HEK293 (cell line): ENCODE data around the gene DOCK7.

ENCODE experiments used
- CTCF ChIA-PET: fragments of 350-600 bp; formaldehyde crosslinking; extraction: SDS; loops from one replicate; lab custom pipeline; 2021; ENCODE audit warnings: antibody characterized with exemption; lab: Yijun Ruan, JAX
- POLR2A ChIA-PET: fragments of 300-600 bp; formaldehyde crosslinking; extraction: SDS; loops from one replicate; lab custom pipeline; 2020; ENCODE audit warnings: antibody characterized with exemption, inconsistent platforms; lab: Yijun Ruan, JAX
- H3K27ac ChIP-seq: fragments of 200-500 bp; sonication (Bioruptor generic); 2 replicates; pipeline ENCODE4 v1.5.1; 2014; ENCODE audit warnings: low read depth, low read length, control low read depth, inconsistent platforms; ENCODE audit errors: extremely low read depth
- H3K36me3 ChIP-seq, 2 experiments: fragments of 200-500 bp in 1 of 2; sonication (Bioruptor generic) in 1 of 2; 1 replicate in 1 of 2; 2 replicates in 1 of 2; pipeline ENCODE4 v1.5.1; 2014 to 2017; ENCODE audit warnings: inconsistent platforms in 2 of 2, low read length in 2 of 2; ENCODE audit not compliant: control insufficient read depth in 2 of 2, insufficient read depth in 1 of 2
- H3K4me1 ChIP-seq: fragments of 200-500 bp; sonication (Bioruptor generic); 2 replicates; pipeline ENCODE4 v1.5.1; 2014; ENCODE audit warnings: mild to moderate bottlenecking, low read length, inconsistent platforms; ENCODE audit not compliant: control insufficient read depth, insufficient read depth
- H3K4me3 ChIP-seq: 2 replicates; pipeline ENCODE4 v1.5.1; 2011; ENCODE audit warnings: low read depth, mild to moderate bottlenecking, control low read depth, low read length, moderate library complexity
- H3K9me3 ChIP-seq: fragments of 200-500 bp; sonication (Bioruptor generic); 2 replicates; pipeline ENCODE4 v1.5.1; 2014; ENCODE audit warnings: low read depth, low read length, inconsistent platforms; ENCODE audit not compliant: control insufficient read depth, insufficient read depth
- PRDM1 ChIP-seq: fragments of 450-650 bp; formaldehyde crosslinking; IDR thresholded peaks from 2 replicates; pipeline ENCODE4; 2016; ENCODE audit warnings: missing biosample characterization, missing genetic modification characterization
- PRDM2 ChIP-seq: fragments of 450-650 bp; formaldehyde crosslinking; IDR thresholded peaks from 2 replicates; pipeline ENCODE4 v1.5.1; 2016; ENCODE audit warnings: missing biosample characterization, missing genetic modification characterization, borderline replicate concordance
- SP7 ChIP-seq: fragments of 450-650 bp; formaldehyde crosslinking; IDR thresholded peaks from 2 replicates; pipeline ENCODE4 v1.5.1; 2016; ENCODE audit warnings: missing biosample characterization, missing genetic modification characterization
- ZFP41 ChIP-seq: fragments of 450-650 bp; formaldehyde crosslinking; IDR thresholded peaks from 2 replicates; pipeline ENCODE4 v1.5.1; 2016; ENCODE audit warnings: missing biosample characterization, missing genetic modification characterization, borderline replicate concordance
- ZFP69B ChIP-seq: fragments of 450-650 bp; formaldehyde crosslinking; IDR thresholded peaks from 2 replicates; pipeline ENCODE4 v1.5.1; 2016; ENCODE audit warnings: missing biosample characterization, missing genetic modification characterization
- ZIC2 ChIP-seq: fragments of 450-650 bp; formaldehyde crosslinking; IDR thresholded peaks from 2 replicates; pipeline ENCODE4 v1.5.1; 2016; ENCODE audit warnings: missing biosample characterization, missing genetic modification characterization
- ZNF18 ChIP-seq: fragments of 450-650 bp; formaldehyde crosslinking; IDR thresholded peaks from 2 replicates; pipeline ENCODE4 v1.5.1; 2016; ENCODE audit warnings: missing biosample characterization, missing genetic modification characterization
- ZNF26 ChIP-seq: fragments of 450-650 bp; formaldehyde crosslinking; IDR thresholded peaks from 2 replicates; pipeline ENCODE4 v1.5.1; 2016; ENCODE audit warnings: missing biosample characterization, missing genetic modification characterization
- ZNF341 ChIP-seq: fragments of 450-650 bp; formaldehyde crosslinking; IDR thresholded peaks from 2 replicates; pipeline ENCODE4; 2016; ENCODE audit warnings: low read depth, missing biosample characterization, missing genetic modification characterization
- ZNF488 ChIP-seq: fragments of 450-650 bp; formaldehyde crosslinking; IDR thresholded peaks from 2 replicates; pipeline ENCODE4 v1.5.1; 2016; ENCODE audit warnings: missing biosample characterization, missing genetic modification characterization
- ZNF501 ChIP-seq: fragments of 450-650 bp; formaldehyde crosslinking; IDR thresholded peaks from 2 replicates; pipeline ENCODE4 v1.5.1; 2016; ENCODE audit warnings: missing biosample characterization, missing genetic modification characterization
- ZNF510 ChIP-seq: fragments of 450-650 bp; formaldehyde crosslinking; IDR thresholded peaks from 2 replicates; pipeline ENCODE4 v1.5.1; 2018; ENCODE audit warnings: mild to moderate bottlenecking, missing genetic modification characterization, missing biosample characterization; ENCODE audit not compliant: insufficient replicate concordance
- ZNF580 ChIP-seq: fragments of 450-650 bp; formaldehyde crosslinking; IDR thresholded peaks from 2 replicates; pipeline ENCODE4 v1.5.1; 2016; ENCODE audit warnings: missing biosample characterization, missing genetic modification characterization
- ZNF596 ChIP-seq: fragments of 450-650 bp; IDR thresholded peaks from 2 replicates; pipeline ENCODE4 v1.5.0; 2018; ENCODE audit warnings: missing biosample characterization, mild to moderate bottlenecking, missing genetic modification characterization, moderate library complexity
- ZNF624 ChIP-seq: fragments of 450-650 bp; formaldehyde crosslinking; IDR thresholded peaks from 2 replicates; pipeline ENCODE4 v1.5.1; 2017; ENCODE audit warnings: missing biosample characterization, missing genetic modification characterization
- ZNF791 ChIP-seq: fragments of 450-650 bp; formaldehyde crosslinking; IDR thresholded peaks from 2 replicates; pipeline ENCODE4 v1.5.1; 2016; ENCODE audit warnings: missing biosample characterization, missing genetic modification characterization
- TF ChIP-seq, protein P1 (sequence below): fragments of 450-650 bp; formaldehyde crosslinking; IDR thresholded peaks from 2 replicates; pipeline ENCODE4; 2016; ENCODE audit warnings: missing biosample characterization, missing genetic modification characterization
- TF ChIP-seq, protein P2 (sequence below): fragments of 450-650 bp; formaldehyde crosslinking; IDR thresholded peaks from 2 replicates; pipeline ENCODE4 v1.5.1; 2016; ENCODE audit warnings: missing biosample characterization, missing genetic modification characterization

The DOCK7 gene

GRCh38 chr1:62688687-62689085, 500 bp upstream of the DOCK7 start (continued):
- TF ChIP-seq PRDM1 (tag by site-specific recombination) (0 out of 2 replicates have a peak, but pooled peaks have one; percentile 24), ZNF624 (no peak), ZNF341 (tag by site-specific recombination) (no peak; the same call in 1 of the 2 replicates), ZIC2 (tag by site-specific recombination) (no peak), ZNF596 (tag by site-specific recombination) (no peak), ZNF501 (tag by site-specific recombination) (0 out of 2 replicates have a peak, but pooled peaks have one; percentile 13), PRDM2 (tag by site-specific recombination) (no peak), ZNF488 (tag by site-specific recombination) (no peak), ZNF791 (tag by site-specific recombination) (no peak), ZFP69B (no peak; the same call in 1 of the 2 replicates), ZNF510 (tag by site-specific recombination) (no peak), SP7 (no peak), ZNF580 (tag by site-specific recombination) (no peak)
- TF ChIP-seq, protein P1, sequence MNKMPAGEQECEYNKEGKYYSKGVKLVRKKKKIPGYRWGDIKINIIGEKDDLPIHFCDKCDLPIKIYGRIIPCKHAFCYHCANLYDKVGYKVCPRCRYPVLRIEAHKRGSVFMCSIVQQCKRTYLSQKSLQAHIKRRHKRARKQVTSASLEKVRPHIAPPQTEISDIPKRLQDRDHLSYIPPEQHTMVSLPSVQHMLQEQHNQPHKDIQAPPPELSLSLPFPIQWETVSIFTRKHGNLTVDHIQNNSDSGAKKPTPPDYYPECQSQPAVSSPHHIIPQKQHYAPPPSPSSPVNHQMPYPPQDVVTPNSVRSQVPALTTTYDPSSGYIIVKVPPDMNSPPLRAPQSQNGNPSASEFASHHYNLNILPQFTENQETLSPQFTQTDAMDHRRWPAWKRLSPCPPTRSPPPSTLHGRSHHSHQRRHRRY = no peak
- TF ChIP-seq, protein P2, sequence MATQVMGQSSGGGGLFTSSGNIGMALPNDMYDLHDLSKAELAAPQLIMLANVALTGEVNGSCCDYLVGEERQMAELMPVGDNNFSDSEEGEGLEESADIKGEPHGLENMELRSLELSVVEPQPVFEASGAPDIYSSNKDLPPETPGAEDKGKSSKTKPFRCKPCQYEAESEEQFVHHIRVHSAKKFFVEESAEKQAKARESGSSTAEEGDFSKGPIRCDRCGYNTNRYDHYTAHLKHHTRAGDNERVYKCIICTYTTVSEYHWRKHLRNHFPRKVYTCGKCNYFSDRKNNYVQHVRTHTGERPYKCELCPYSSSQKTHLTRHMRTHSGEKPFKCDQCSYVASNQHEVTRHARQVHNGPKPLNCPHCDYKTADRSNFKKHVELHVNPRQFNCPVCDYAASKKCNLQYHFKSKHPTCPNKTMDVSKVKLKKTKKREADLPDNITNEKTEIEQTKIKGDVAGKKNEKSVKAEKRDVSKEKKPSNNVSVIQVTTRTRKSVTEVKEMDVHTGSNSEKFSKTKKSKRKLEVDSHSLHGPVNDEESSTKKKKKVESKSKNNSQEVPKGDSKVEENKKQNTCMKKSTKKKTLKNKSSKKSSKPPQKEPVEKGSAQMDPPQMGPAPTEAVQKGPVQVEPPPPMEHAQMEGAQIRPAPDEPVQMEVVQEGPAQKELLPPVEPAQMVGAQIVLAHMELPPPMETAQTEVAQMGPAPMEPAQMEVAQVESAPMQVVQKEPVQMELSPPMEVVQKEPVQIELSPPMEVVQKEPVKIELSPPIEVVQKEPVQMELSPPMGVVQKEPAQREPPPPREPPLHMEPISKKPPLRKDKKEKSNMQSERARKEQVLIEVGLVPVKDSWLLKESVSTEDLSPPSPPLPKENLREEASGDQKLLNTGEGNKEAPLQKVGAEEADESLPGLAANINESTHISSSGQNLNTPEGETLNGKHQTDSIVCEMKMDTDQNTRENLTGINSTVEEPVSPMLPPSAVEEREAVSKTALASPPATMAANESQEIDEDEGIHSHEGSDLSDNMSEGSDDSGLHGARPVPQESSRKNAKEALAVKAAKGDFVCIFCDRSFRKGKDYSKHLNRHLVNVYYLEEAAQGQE = no peak

- ChIA-PET CTCF (no interaction called here), POLR2A (no interaction called here)
- H3K9me3 ChIP-seq = no peaks in the 10 kb centered on the region
- H3K27ac ChIP-seq = peak overlapping the region; percentile 84
- H3K4me3 ChIP-seq = peak overlapping the region; percentile 71
- H3K36me3 ChIP-seq = no peaks in the 10 kb centered on the region; a peak in 1 of 3 replicates
- H3K4me1 ChIP-seq = peaks cover 10% of the 10 kb centered on the region; the same call in 1 of the 2 replicates
- TF ChIP-seq ZNF26 (tag by site-specific recombination) (no peak), ZFP41 (tag by site-specific recombination) (no peak), ZNF18 (tag by site-specific recombination) (no peak)
Measured at GRCh38 chr1:62687421-62687902, 724 bp downstream of the DOCK7 start.
